Endodermal cell (in vitro differentiated cells): ENCODE measurements around the gene CLIC5. TPM values are rescaled to one million over a fixed set of nuclear protein-coding genes. Genes with fewer than 3 reads are reported as not detected.

ENCODE experiments used
- DNase-seq: peaks from one replicate; pipeline ENCODE4 v3.0.0-alpha.2; 2017
- H3K27ac ChIP-seq: 2 replicates; pipeline ENCODE4 v1.5.1; 2013; ENCODE audit warnings: mild to moderate bottlenecking, low read depth, low read length, moderate library complexity
- H3K27me3 ChIP-seq: 2 replicates; pipeline ENCODE4 v1.6.1; 2013; ENCODE audit warnings: mild to moderate bottlenecking, low read length, moderate library complexity; ENCODE audit not compliant: insufficient read depth, control insufficient read depth, poor library complexity, severe bottlenecking
- H3K36me3 ChIP-seq: 2 replicates; pipeline ENCODE4 v1.7.0; 2013; ENCODE audit warnings: mild to moderate bottlenecking, low read length, moderate library complexity; ENCODE audit not compliant: control insufficient read depth, insufficient read depth
- H3K4me1 ChIP-seq: one replicate; pipeline ENCODE4 v1.7.0; 2013; ENCODE audit warnings: low read length; ENCODE audit not compliant: control insufficient read depth, insufficient read depth
- H3K4me3 ChIP-seq: 2 replicates; pipeline ENCODE4 v1.5.1; 2013; ENCODE audit warnings: mild to moderate bottlenecking, low read length, moderate library complexity
- H3K9ac ChIP-seq: 2 replicates; pipeline ENCODE4 v1.6.1; 2013; ENCODE audit warnings: mild to moderate bottlenecking, low read length, moderate library complexity; ENCODE audit not compliant: poor library complexity, severe bottlenecking; ENCODE audit errors: extremely low read depth
- H3K9me3 ChIP-seq: 2 replicates; pipeline ENCODE4 v1.6.1; 2013; ENCODE audit warnings: mild to moderate bottlenecking, low read length, moderate library complexity; ENCODE audit not compliant: control insufficient read depth
- H3K27ac Mint-ChIP-seq: 2 replicates; pipeline ENCODE4 v1.8.0; 2020; ENCODE audit warnings: mixed read lengths
- H3K27me3 Mint-ChIP-seq: 2 replicates; pipeline ENCODE4 v1.8.0; 2021; ENCODE audit warnings: mild to moderate bottlenecking, mixed read lengths; ENCODE audit not compliant: insufficient read depth
- H3K36me3 Mint-ChIP-seq: 2 replicates; pipeline ENCODE4 v1.8.0; 2020; ENCODE audit warnings: low read depth, mixed read lengths
- H3K4me1 Mint-ChIP-seq: 2 replicates; pipeline ENCODE4 v1.8.0; 2020; ENCODE audit warnings: mixed read lengths
- H3K4me3 Mint-ChIP-seq: 2 replicates; pipeline ENCODE4 v1.8.0; 2020; ENCODE audit warnings: mild to moderate bottlenecking, moderate library complexity, mixed read lengths
- H3K9me3 Mint-ChIP-seq: 2 replicates; pipeline ENCODE4 v1.8.0; 2020; ENCODE audit warnings: mild to moderate bottlenecking, mixed read lengths
- CTCF ChIP-seq: fragments of 200-600 bp; sonication (generic); conservative IDR thresholded peaks from 2 replicates; pipeline ENCODE4 v1.5.0; 2021; ENCODE audit warnings: antibody characterized with exemption, mild to moderate bottlenecking
- WGBS, 2 experiments: methylation state at CpG; one replicate each; pipeline versions ENCODE4 v1.1.5 to v1.1.7; 2013; ENCODE audit warnings: missing lambda C conversion rate in 2 of 2, mixed read lengths in 1 of 2; ENCODE audit not compliant: insufficient coverage in 1 of 2, insufficient read length in 1 of 2; 5-methylcytosine and 5-hydroxymethylcytosine counted together
- total RNA-seq, 2 donors: library from RNA; stranded (reverse); fragmentation: NEBNext Ultra II Directional in 1 of 2; extraction: Animal tissue kit (Norgen Biotek cat#: 25700) in 1 of 2; gene quantifications; 2 replicates in 1 of 2; 3 replicates in 1 of 2; pipeline ENCODE4 v1.2.1, GENCODE V29; 2021

CLIC5 gene
- total RNA-seq, 2 donors from 2014 or later = 0.11 TPM; not detected in 1

GRCh38 chr6:46061497-46061896 is 45.8 kb upstream of the CLIC5 start:
- DNase-seq = no peak
- peaks cover 22% of the 10 kb centered on the region for H3K9me3 ChIP-seq
- H3K4me3 ChIP-seq = no peak overlapping the region
- H3K9me3 Mint-ChIP-seq = peaks cover 16% of the 10 kb centered on the region
- no peak overlapping the region for H3K27ac ChIP-seq
- 71% methylated on average over 1 of the region's 1 CpG; no CpG with 5 or more reads in 1 of the 2 experiments for WGBS, 2 experiments
- no peaks in the 10 kb centered on the region for H3K36me3 Mint-ChIP-seq
- H3K4me1 Mint-ChIP-seq = peaks cover 5% of the 10 kb centered on the region
- TF ChIP-seq CTCF = no peak
- no peak overlapping the region for H3K9ac ChIP-seq
- no peaks in the 10 kb centered on the region for H3K27me3 ChIP-seq
- no peak overlapping the region for H3K4me3 Mint-ChIP-seq
- no peak overlapping the region for H3K27ac Mint-ChIP-seq
- peaks cover 3% of the 10 kb centered on the region for H3K27me3 Mint-ChIP-seq
- H3K36me3 ChIP-seq = no peaks in the 10 kb centered on the region
- no peaks in the 10 kb centered on the region for H3K4me1 ChIP-seq

DNA sequence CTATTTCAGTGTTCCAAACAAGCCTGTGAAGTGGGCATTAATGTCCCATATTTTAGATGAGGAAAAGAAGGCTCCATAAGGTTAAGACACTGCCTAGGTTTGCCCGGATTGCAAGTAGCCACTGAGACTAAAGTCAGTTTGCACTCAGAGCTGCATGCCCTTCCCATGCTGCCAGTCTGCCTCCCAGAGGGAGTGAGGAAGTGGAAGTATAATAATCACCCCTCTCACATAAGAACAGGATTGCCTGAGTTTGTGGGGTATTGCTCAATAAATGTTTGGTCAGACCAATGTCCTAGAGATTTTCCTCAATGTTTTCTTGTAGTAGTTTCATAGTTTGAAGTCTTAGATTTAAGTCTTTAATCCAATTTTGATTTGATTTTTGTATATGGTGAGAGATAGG is 43.9 kb upstream of the CLIC5 start:
- Histone ChIP-seq H3K4me1 (no peaks in the 10 kb centered on the region), H3K36me3 (no peaks in the 10 kb centered on the region), H3K9me3 (peaks cover 32% of the 10 kb centered on the region), H3K27ac (no peak overlapping the region), H3K9ac (no peak overlapping the region), H3K27me3 (no peaks in the 10 kb centered on the region), H3K4me3 (no peak overlapping the region)
- WGBS, 2 experiments = 97 to 100% methylated on average over 1 of the region's 1 CpG
- Mint-ChIP-seq H3K36me3 (no peaks in the 10 kb centered on the region), H3K4me3 (no peak overlapping the region), H3K27me3 (peaks cover 3% of the 10 kb centered on the region), H3K9me3 (peaks cover 18% of the 10 kb centered on the region), H3K4me1 (peaks cover 5% of the 10 kb centered on the region), H3K27ac (no peak overlapping the region)
- TF ChIP-seq CTCF = no peak
- no peak for DNase-seq

- Histone ChIP-seq H3K9ac (no peak overlapping the region), H3K27ac (no peak overlapping the region), H3K36me3 (no peaks in the 10 kb centered on the region), H3K27me3 (peaks cover 6% of the 10 kb centered on the region), H3K4me1 (no peaks in the 10 kb centered on the region), H3K4me3 (no peak overlapping the region), H3K9me3 (peaks cover 32% of the 10 kb centered on the region)
- Mint-ChIP-seq H3K9me3 (peaks cover 18% of the 10 kb centered on the region), H3K4me1 (peaks cover 5% of the 10 kb centered on the region), H3K36me3 (no peaks in the 10 kb centered on the region), H3K27me3 (peaks cover 6% of the 10 kb centered on the region), H3K4me3 (no peak overlapping the region), H3K27ac (no peak overlapping the region)
- DNase-seq = no peak
- no peak for TF ChIP-seq CTCF
- WGBS, 2 experiments = 95% methylated on average over 1 of the region's 1 CpG; no CpG with 5 or more reads in 1 of the 2 experiments
Measured at GRCh38 chr6:46058951-46059350, 43.3 kb upstream of the CLIC5 start.
